ENCODE results near the gene KCNIP4. TPM values are rescaled to one million over a fixed set of nuclear protein-coding genes. Genes with fewer than 3 reads are reported as not detected.

Gene KCNIP4
- total and polyA plus RNA-seq, 10 of the 15 experiments (the other 5 are each of a cell fraction or from before 2014, with no cell fraction given) = 0.03 to 0.23 (median 0.13) TPM; not detected in 7

DNA sequence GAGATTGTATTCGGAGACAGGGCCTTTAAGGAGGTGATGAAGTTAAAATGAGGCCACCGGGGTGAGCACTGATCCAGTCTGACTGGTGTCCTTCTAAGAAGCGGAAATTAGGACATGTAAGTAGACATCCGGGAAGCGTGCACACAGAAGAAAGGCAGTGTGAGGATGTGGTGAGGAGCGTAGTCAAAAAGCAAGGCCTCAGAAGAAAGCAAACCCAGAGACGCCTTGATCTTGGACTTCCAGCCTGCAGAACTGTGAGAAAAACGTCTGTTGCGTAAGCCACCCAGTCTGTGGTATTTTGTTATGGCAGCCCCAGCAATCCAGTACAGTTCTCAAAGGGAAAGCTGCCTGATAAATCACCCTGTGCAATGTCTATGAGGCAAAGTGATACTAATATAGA, 153.5 kb downstream of the KCNIP4 start:
- Histone ChIP-seq H4K20me1 (ENCODE audit: control insufficient read depth, insufficient read depth) (no peaks in the 10 kb centered on the region), H3K36me3 (ENCODE audit: control insufficient read depth in 2 of 2, insufficient read depth in 2 of 2, low read length in 1 of 2) (no peaks in the 10 kb centered on the region), H3K9me3 (replicated peaks; ENCODE audit: control insufficient read depth, insufficient read depth, low read length) (no peaks in the 10 kb centered on the region), H3K27me3 (replicated peaks in 1 of 2; ENCODE audit: control insufficient read depth in 2 of 2, insufficient read depth in 2 of 2, low read length in 1 of 2) (no peaks in the 10 kb centered on the region), H3K4me1 (ENCODE audit: control insufficient read depth, insufficient read depth, low read length) (no peaks in the 10 kb centered on the region), H3K27ac (ENCODE audit: control insufficient read depth, insufficient read depth) (no peak overlapping the region), H2AFZ (ENCODE audit: control insufficient read depth, low read depth, low read length) (no peak overlapping the region), H3K4me3 (no peak overlapping the region), H3K4me2 (ENCODE audit: control insufficient read depth, insufficient read depth) (no peak overlapping the region), H3K9ac (ENCODE audit: control insufficient read depth, insufficient read depth, low read length) (no peak overlapping the region), H3K79me2 (ENCODE audit: control insufficient read depth, insufficient read depth, low read length) (no peaks in the 10 kb centered on the region)
- intact Hi-C loops (cut with micrococcal nuclease; ENCODE audit: unreplicated experiment) (no loop called here), in situ Hi-C loops (cut with MboI) (no loop called here)
- TF ChIP-seq SUPT20H (IDR thresholded peaks at IDR 0.05; ENCODE audit: borderline replicate concordance, control insufficient read depth, low read depth, low read length) (no peak), ZNF207 (IDR thresholded peaks at IDR 0.05; ENCODE audit: borderline replicate concordance) (no peak), MEF2B (IDR thresholded peaks at IDR 0.05; ENCODE audit: partially characterized antibody, poor library complexity, severe bottlenecking) (no peak), NBN (IDR thresholded peaks at IDR 0.05) (no peak), NR2C2 (IDR thresholded peaks at IDR 0.05; ENCODE audit: borderline replicate concordance, control insufficient read depth, insufficient read length, low read depth) (no peak), SIX5 (IDR thresholded peaks at IDR 0.05; ENCODE audit: low read depth, low read length, severe bottlenecking) (no peak), TBL1XR1 (IDR thresholded peaks at IDR 0.05; ENCODE audit: low read depth, low read length) (no peak), BCL11A (IDR thresholded peaks at IDR 0.05; ENCODE audit: low read depth, low read length) (no peak), KLF5 (IDR thresholded peaks at IDR 0.05; ENCODE audit: partially characterized antibody) (no peak), PAX8 (IDR thresholded peaks at IDR 0.05) (no peak), CEBPB (IDR thresholded peaks at IDR 0.05; ENCODE audit: borderline replicate concordance in 1 of 2, low read depth in 2 of 2, low read length in 2 of 2) (no peak), ETV6 (conservative IDR thresholded peaks at IDR 0.05 in 1 of 2, IDR thresholded peaks at IDR 0.05 in 1 of 2; ENCODE audit: borderline replicate concordance in 1 of 2, low read depth in 1 of 2) (no peak), STAT3 (IDR thresholded peaks at IDR 0.05; ENCODE audit: low read depth, low read length) (no peak)
- TF ChIP-seq, protein P1, sequence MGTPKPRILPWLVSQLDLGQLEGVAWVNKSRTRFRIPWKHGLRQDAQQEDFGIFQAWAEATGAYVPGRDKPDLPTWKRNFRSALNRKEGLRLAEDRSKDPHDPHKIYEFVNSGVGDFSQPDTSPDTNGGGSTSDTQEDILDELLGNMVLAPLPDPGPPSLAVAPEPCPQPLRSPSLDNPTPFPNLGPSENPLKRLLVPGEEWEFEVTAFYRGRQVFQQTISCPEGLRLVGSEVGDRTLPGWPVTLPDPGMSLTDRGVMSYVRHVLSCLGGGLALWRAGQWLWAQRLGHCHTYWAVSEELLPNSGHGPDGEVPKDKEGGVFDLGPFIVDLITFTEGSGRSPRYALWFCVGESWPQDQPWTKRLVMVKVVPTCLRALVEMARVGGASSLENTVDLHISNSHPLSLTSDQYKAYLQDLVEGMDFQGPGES (IDR thresholded peaks at IDR 0.05) = no peak
- TF ChIP-seq, protein P2, sequence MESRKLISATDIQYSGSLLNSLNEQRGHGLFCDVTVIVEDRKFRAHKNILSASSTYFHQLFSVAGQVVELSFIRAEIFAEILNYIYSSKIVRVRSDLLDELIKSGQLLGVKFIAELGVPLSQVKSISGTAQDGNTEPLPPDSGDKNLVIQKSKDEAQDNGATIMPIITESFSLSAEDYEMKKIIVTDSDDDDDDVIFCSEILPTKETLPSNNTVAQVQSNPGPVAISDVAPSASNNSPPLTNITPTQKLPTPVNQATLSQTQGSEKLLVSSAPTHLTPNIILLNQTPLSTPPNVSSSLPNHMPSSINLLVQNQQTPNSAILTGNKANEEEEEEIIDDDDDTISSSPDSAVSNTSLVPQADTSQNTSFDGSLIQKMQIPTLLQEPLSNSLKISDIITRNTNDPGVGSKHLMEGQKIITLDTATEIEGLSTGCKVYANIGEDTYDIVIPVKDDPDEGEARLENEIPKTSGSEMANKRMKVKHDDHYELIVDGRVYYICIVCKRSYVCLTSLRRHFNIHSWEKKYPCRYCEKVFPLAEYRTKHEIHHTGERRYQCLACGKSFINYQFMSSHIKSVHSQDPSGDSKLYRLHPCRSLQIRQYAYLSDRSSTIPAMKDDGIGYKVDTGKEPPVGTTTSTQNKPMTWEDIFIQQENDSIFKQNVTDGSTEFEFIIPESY (IDR thresholded peaks at IDR 0.05) = no peak
- POLR2A ChIA-PET = no interaction called here
- BruUV-seq (replicated peaks) = no TSS peak
- WGBS (ENCODE audit: insufficient coverage, insufficient replicate concordance, low lambda C conversion rate, missing lambda C conversion rate) = 34% methylated on average over 9 of the region's 9 CpGs
- DNase-seq (ENCODE audit: low read depth, low spot score) (no peak), FAIRE-seq (no peak), ATAC-seq (no peak)
- SMC1A ChIA-PET (ENCODE audit: uncharacterized antibody, unreplicated experiment) = no interaction called here
- CTCF ChIA-PET = no interaction called here
- RAD21 ChIA-PET (ENCODE audit: unreplicated experiment) = no interaction called here

Measured in GM12878 (cell line).